Left lung (tissue), 14 donors: ENCODE results near the gene ELF1. TPM values are rescaled to one million over a fixed set of nuclear protein-coding genes. Genes with fewer than 3 reads are reported as not detected.

Experiments used
- ATAC-seq: fragments of 200-7000 bp; cut with Tn5 transposase; one replicate; pipeline ENCODE4 v1.9.1; 2020; ENCODE audit warnings: moderate library complexity
- DNase-seq, 4 donors: peaks; one replicate each; pipeline ENCODE4 v3.0.0-alpha.2; 2013 to 2020
- H3K27ac ChIP-seq, 2 donors: fragments of 200-600 bp; sonication (generic) in 1 of 2; one replicate each; pipeline versions ENCODE4 v1.5.0 to v1.8.0; 2020 to 2021
- H3K27me3 ChIP-seq, 2 donors: fragments of 200-600 bp; sonication (generic) in 1 of 2; one replicate each; pipeline versions ENCODE4 v1.5.0 to v1.8.0; 2020 to 2021
- H3K36me3 ChIP-seq, 2 donors: fragments of 200-600 bp; sonication (generic) in 1 of 2; one replicate each; pipeline versions ENCODE4 v1.5.0 to v1.8.0; 2020 to 2021
- H3K4me1 ChIP-seq, 2 donors: fragments of 200-600 bp; one replicate each; pipeline ENCODE4 v1.8.0; 2021
- H3K4me3 ChIP-seq, 2 donors: fragments of 200-600 bp; sonication (generic) in 1 of 2; one replicate each; pipeline versions ENCODE4 v1.5.0 to v1.8.0; 2020 to 2021; ENCODE audit warnings: mild to moderate bottlenecking in 1 of 2
- H3K9me3 ChIP-seq, 2 donors: fragments of 200-600 bp; sonication (generic) in 1 of 2; one replicate each; pipeline versions ENCODE4 v1.5.0 to v1.8.0; 2020 to 2021
- intact Hi-C, 2 donors: fragments of 100-400 bp; cut with DNase I; formaldehyde crosslinking; loops; one replicate each; pipeline versions ENCODE4 v1.11.2 to v1.14.2; 2022
- long read RNA-seq, 12 donors: library from polyadenylated mRNA in 2 of 12; unstranded in 2 of 12; transcript quantifications; one replicate each; pipeline ENCODE4 v2.0.0 and lab custom pipeline, GENCODE V29; 2019 to 2026
- polyA plus RNA-seq, 6 donors: library from polyadenylated mRNA; unstranded; fragments of 120-200 nt; gene quantifications; one replicate each; pipeline ENCODE4 v1.2.1, GENCODE V29; 2013; ENCODE audit not compliant: insufficient read length in 6 of 6
- total RNA-seq, 2 donors: library from RNA; stranded (reverse); fragmentation: NEBNext Ultra II Directional; extraction: Animal tissue kit (Norgen Biotek cat#: 25700); gene quantifications; one replicate each; pipeline ENCODE4 v1.2.1, GENCODE V29; 2021
- TF ChIP-seq, protein P1 (sequence below), 2 donors: fragments of 200-600 bp; sonication (generic) in 1 of 2; IDR thresholded peaks; one replicate each; pipeline versions ENCODE4 v1.5.0 to v1.8.0; 2021; ENCODE audit warnings: antibody characterized with exemption in 2 of 2
- donor health status: DM: no; HTN: yes; CAD: no.
- donor health status: DM: no; HTN: no; CAD: no.

The ELF1 gene
- 10 to 100 TPM; 58.5 to 84.6 TPM for total RNA-seq
- 10 to 100 TPM; 46.6 to 53.2 (median 51.7) TPM for polyA plus RNA-seq
- long read RNA-seq, donor 1, partial matches to known transcripts = 6 of 8 reads
- long read RNA-seq, donor 1, other reads (novel, unspliced or antisense) = 0 of 8 reads
- long read RNA-seq, donor 2, partial matches to known transcripts = 24 of 24 reads
- long read RNA-seq, donor 2, other reads (novel, unspliced or antisense) = 0 of 24 reads
- long read RNA-seq, donor 3, partial matches to known transcripts = 66 of 74 reads
- long read RNA-seq, donor 3, other reads (novel, unspliced or antisense) = 8 of 74 reads
- long read RNA-seq, donor 4, partial matches to known transcripts = 11 of 26 reads
- long read RNA-seq, donor 4, other reads (novel, unspliced or antisense) = 15 of 26 reads
- long read RNA-seq, donor 5, partial matches to known transcripts = 5 of 35 reads
- long read RNA-seq, donor 5, other reads (novel, unspliced or antisense) = 28 of 35 reads
- long read RNA-seq, donor 6, partial matches to known transcripts = 0 of 1 reads
- long read RNA-seq, donor 6, other reads (novel, unspliced or antisense) = 0 of 1 reads
- long read RNA-seq, donor 7, partial matches to known transcripts = 11 of 34 reads
- long read RNA-seq, donor 7, other reads (novel, unspliced or antisense) = 23 of 34 reads
- long read RNA-seq, donor 8, partial matches to known transcripts = 14 of 41 reads
- long read RNA-seq, donor 8, other reads (novel, unspliced or antisense) = 27 of 41 reads
- long read RNA-seq, donor 9 = 0 reads
- long read RNA-seq, donor 10, partial matches to known transcripts = 10 of 13 reads
- long read RNA-seq, donor 10, other reads (novel, unspliced or antisense) = 3 of 13 reads
- long read RNA-seq, donor 11, partial matches to known transcripts = 73 of 97 reads
- long read RNA-seq, donor 11, other reads (novel, unspliced or antisense) = 23 of 97 reads
- long read RNA-seq, donor 12 = 0 reads

DNA sequence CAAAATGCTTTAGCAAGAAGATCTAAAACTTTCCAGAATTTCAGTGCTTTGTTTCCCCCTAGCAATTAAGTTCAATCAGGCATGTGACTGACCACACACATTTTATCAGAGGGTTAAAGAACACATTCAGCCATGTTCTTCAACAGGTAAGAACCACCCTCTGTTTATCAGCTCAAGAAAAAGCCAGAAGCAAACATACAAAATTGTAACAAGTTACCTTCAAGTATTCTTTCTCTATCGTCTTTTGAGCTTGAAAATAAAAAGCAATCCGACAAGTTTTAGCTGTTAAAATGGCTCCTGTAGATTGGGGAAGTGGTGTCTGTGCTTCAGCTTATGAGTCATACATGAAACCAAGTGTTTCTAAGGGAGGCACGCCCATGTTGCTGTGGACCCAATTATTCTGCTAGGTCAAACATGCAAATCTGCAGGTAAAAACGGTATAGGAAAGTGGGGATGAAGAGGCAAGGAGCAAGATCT, at the start of gene ELF1:
ELF1 (minus strand) TSS at position 306 of the 477 bp plus-strand sequence. CDS start 37,262 bp downstream, outside the sequence.
- intact Hi-C loops = no loop called here
- H3K4me3 ChIP-seq = peak within 1 kb of the TSS; percentile 12 to 44
- H3K9me3 ChIP-seq = no peaks in the 10 kb centered on the region
- H3K27ac ChIP-seq = peak within 1 kb of the TSS; percentile 90 to 97
- DNase-seq (peak in 3 of 4 donors; percentile 23 to 72 (median 66)), ATAC-seq (peak; percentile 93)
- no peaks in the 10 kb centered on the region for H3K27me3 ChIP-seq
- H3K36me3 ChIP-seq = no peaks in the 10 kb centered on the region
- H3K4me1 ChIP-seq = peaks cover 12 to 40% of the 10 kb centered on the region in 2 donors
- TF ChIP-seq, protein P1, sequence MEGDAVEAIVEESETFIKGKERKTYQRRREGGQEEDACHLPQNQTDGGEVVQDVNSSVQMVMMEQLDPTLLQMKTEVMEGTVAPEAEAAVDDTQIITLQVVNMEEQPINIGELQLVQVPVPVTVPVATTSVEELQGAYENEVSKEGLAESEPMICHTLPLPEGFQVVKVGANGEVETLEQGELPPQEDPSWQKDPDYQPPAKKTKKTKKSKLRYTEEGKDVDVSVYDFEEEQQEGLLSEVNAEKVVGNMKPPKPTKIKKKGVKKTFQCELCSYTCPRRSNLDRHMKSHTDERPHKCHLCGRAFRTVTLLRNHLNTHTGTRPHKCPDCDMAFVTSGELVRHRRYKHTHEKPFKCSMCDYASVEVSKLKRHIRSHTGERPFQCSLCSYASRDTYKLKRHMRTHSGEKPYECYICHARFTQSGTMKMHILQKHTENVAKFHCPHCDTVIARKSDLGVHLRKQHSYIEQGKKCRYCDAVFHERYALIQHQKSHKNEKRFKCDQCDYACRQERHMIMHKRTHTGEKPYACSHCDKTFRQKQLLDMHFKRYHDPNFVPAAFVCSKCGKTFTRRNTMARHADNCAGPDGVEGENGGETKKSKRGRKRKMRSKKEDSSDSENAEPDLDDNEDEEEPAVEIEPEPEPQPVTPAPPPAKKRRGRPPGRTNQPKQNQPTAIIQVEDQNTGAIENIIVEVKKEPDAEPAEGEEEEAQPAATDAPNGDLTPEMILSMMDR (IDR thresholded peaks at IDR 0.05) = no peak

DNA sequence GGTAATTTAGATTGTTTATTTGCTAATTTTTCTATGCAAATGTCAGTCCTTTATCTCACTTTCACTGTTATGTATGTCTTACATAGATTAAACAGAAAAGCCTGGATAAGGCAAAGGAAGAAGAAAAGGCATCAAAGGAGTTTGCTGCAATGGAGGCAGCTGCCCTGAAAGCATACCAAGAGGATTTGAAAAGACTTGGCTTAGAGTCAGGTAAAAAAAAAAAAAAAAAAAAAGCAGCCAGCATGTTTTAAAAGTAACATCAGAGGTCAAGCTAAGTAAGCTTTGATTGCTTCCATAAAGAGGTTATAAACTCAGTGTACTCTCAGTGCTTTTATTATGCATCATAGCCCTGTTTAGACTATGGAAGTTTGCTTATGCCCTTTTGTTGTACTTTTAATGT, 46.0 kb upstream of the ELF1 start:
- peak overlapping the region in 1 of 2 donors; percentile 5 for H3K27ac ChIP-seq
- no peak for DNase-seq
- H3K4me1 ChIP-seq = peaks cover 16 to 39% of the 10 kb centered on the region in 2 donors
- TF ChIP-seq, protein P1 (IDR thresholded peaks at IDR 0.05) = no peak
- intact Hi-C loops = no loop called here
- H3K9me3 ChIP-seq = no peaks in the 10 kb centered on the region
- peaks cover 0 to 57% of the 10 kb centered on the region in 2 donors for H3K36me3 ChIP-seq
- H3K4me3 ChIP-seq = no peak overlapping the region
- no peak for ATAC-seq
- no peaks in the 10 kb centered on the region for H3K27me3 ChIP-seq

DNA sequence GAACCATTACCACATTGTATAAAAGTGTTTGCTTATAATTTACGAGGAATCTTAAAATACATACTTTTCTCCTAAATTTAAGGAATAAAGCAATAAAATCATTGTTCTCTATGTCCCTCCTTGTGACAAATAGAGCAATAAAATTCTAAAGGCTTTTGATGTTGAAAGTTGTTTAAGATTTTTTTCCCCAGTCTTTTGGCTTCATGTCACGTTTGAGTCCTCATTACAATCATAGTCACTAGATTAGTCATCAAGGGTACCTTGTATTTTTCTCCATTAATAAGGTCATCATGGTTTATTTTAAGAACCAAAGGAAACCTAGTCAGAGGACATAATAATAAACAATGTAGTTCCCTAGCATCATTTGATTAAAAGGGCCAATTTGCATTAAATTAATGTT, 45.4 kb upstream of the ELF1 start:
- H3K27me3 ChIP-seq = no peaks in the 10 kb centered on the region
- ATAC-seq (no peak), DNase-seq (no peak)
- TF ChIP-seq, protein P1 (IDR thresholded peaks at IDR 0.05) = no peak
- H3K9me3 ChIP-seq = no peaks in the 10 kb centered on the region
- intact Hi-C loops = no loop called here
- H3K36me3 ChIP-seq = peaks cover 0 to 51% of the 10 kb centered on the region in 2 donors
- peaks cover 16 to 40% of the 10 kb centered on the region in 2 donors for H3K4me1 ChIP-seq
- H3K4me3 ChIP-seq = no peak overlapping the region
- H3K27ac ChIP-seq = no peak overlapping the region

DNA sequence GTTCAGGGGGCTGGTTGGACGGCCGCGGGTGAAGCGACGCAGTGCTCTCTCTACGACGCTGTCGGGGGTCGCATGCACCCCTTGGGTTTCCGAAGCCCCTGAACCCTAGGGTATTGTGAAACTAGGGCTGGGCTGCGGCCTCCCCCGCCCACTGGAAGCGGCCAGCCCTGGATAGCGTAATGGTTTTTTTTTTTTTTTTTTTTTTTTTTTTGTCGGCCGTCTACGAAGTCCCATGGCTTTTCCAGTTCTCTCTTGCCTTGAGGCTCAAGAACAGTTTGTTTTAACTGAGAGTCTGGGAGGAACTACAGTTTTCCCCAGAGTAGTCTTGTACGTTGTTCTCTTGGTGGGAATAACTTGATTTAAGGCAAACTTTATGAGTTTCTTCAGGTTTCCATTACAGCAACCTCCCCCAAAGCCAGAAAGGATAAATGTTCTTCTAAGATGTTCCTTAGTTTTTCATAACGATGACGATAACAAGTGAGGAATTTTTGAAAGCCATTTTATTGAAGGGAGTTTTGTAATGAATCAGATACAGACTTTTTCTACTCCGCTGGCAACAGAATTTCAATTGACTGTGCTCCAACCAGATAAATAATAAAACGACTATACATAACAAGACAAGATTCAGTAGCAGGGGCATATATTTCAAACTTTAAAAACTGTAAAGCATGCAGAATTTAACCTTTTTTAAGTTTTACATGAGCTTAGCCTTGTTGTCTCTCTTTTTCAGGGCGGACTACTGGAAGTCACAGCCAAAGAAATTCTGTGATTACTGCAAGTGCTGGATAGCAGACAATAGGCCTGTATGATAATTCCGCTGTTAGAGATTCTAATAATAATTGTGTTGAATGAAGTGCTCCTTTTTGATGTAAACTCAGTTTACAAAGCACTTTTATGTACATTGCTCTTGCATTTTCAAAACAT, 43.1 kb upstream of the ELF1 start:
- TF ChIP-seq, protein P1 (IDR thresholded peaks at IDR 0.05) = no peak
- peak overlapping the region; percentile 74 to 92 for H3K4me3 ChIP-seq
- H3K4me1 ChIP-seq = peaks cover 24 to 63% of the 10 kb centered on the region in 2 donors
- peak in 1 of 4 donors; percentile 36 for DNase-seq
- peak; percentile 50 for ATAC-seq
- H3K9me3 ChIP-seq = no peaks in the 10 kb centered on the region
- no peaks in the 10 kb centered on the region for H3K27me3 ChIP-seq
- H3K36me3 ChIP-seq = peaks cover 0 to 28% of the 10 kb centered on the region in 2 donors
- H3K27ac ChIP-seq = peak overlapping the region; percentile 97 to 98
- intact Hi-C loops = no loop called here
